Testis (tissue), 2 donors: ENCODE measurements around the gene PACS1.

Experiments used
- POLR2A ChIP-seq: fragments of 450-650 bp; IDR thresholded peaks from one replicate; pipeline ENCODE4 v1.6.1; 2017; ENCODE audit warnings: antibody characterized with exemption, mild to moderate bottlenecking, moderate library complexity
- TF ChIP-seq, protein P1 (sequence below), 3 experiments: fragments of 450-650 bp in 2 of 3; fragments of 200-600 bp in 1 of 3; sonication (generic) in 1 of 3; IDR thresholded peaks; one replicate each; pipeline ENCODE4 v1.5.1; 2016 to 2019; ENCODE audit warnings: antibody characterized with exemption in 3 of 3, mild to moderate bottlenecking in 2 of 3, moderate library complexity in 1 of 3

DNA sequence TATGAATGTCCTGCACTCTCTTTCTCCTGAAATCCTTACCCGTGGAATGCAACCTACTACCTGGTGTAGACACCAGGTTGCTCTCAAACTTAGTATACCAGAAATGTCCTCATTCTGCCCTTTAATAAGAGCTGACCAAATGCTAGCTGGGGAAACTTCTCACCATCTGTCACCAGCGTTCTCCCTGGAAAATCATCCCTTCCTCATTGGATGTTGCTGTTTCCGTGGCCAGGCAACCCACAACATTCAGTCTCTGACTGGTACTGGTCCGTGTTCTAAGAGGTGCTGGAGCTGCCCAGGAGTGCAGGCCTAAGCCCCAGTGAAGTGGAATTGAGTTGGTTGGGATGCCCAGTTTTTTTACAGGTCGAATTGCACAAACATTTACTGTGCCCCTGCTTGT, 157.6 kb downstream of the PACS1 start:
- no peak for TF ChIP-seq POLR2A
- TF ChIP-seq, protein P1, sequence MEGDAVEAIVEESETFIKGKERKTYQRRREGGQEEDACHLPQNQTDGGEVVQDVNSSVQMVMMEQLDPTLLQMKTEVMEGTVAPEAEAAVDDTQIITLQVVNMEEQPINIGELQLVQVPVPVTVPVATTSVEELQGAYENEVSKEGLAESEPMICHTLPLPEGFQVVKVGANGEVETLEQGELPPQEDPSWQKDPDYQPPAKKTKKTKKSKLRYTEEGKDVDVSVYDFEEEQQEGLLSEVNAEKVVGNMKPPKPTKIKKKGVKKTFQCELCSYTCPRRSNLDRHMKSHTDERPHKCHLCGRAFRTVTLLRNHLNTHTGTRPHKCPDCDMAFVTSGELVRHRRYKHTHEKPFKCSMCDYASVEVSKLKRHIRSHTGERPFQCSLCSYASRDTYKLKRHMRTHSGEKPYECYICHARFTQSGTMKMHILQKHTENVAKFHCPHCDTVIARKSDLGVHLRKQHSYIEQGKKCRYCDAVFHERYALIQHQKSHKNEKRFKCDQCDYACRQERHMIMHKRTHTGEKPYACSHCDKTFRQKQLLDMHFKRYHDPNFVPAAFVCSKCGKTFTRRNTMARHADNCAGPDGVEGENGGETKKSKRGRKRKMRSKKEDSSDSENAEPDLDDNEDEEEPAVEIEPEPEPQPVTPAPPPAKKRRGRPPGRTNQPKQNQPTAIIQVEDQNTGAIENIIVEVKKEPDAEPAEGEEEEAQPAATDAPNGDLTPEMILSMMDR (IDR thresholded peaks at IDR 0.05): no peak
